Activated CD4-positive, alpha-beta T cell treated with anti-CD3 and anti-CD28 coated beads, Interleukin-2, amount 50 U/mL, for 4 hours (primary cell): ENCODE measurements around the gene ARSA.
"Not testable (repeated sequence)": the region's sequence is repeated elsewhere in the genome, so short reads cannot be mapped to it uniquely, and the experiment has no call there.

ENCODE experiments used
- DNase-seq, 2 experiments: peaks; one replicate each; pipeline ENCODE4 v3.0.0-alpha.2; 2020

The ARSA gene

GRCh38 chr22:50653256-50653655, 25.3 kb upstream of the ARSA start:
- DNase-seq = no peak

- DNase-seq = not testable (repeated sequence)
These were observed 15.8 kb upstream of the ARSA start for GRCh38 chr22:50643821-50644101.

DNA sequence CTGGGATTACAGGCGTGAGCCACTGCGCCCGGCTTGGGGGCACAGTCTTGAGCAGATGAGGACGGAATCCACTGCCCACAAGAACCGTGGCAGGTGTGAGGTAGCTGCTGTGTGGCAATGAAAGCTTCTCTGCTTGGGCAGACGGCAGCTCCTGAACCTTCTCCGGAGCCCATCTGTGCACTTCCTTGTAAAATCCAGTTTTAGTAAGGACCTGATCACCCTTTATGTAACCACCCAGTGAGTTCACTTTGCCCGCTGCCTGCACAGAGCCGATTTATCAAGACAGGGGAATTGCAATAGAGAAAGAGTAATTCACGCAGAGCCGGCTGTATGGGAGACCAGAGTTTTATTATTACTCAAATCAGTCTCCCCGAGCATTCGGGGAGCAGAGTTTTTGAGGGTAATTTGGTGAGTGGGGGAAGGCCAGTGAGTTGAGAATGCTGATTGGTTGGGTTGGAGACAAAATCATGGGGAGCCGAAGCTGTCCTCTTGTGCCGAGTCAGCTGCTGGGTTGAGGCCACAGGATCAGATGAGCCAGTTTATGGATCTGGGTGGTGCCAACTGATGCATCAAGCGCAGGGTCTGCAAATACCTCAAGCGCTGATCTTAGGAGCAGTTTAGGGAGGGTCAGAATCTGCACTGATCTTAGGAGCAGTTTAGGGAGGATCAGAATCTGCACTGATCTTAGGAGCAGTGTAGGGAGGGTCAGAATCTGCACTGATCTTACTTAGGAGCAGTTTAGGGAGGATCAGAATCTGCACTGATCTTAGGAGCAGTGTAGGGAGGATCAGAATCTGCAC, 15.3 kb upstream of the ARSA start:
- DNase-seq = not testable (repeated sequence)

- DNase-seq = no peak
These were observed 14.0 kb upstream of the ARSA start for GRCh38 chr22:50641696-50642607.

GRCh38 chr22:50640857-50641647, 13.1 kb upstream of the ARSA start:
- DNase-seq = no peak

DNA sequence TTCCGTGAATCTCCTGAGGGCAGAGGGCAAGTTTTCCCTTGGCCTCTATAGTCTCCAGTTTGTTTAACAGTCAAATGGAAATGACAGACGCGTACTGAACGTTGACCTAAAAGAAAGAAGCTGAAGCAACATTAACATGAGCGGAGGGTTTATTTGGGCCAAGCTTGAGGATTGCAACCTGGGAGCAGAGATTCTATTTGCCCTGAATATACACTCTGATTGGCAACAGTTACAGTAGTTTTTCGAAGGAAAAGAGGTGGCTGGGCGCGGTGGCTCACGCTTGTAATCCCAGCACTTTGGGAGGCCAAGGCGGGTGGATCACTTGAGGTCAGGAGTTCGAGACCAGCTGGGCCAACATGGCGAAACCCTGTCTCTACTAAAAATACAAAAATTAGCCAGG, 12.3 kb upstream of the ARSA start:
- DNase-seq = not testable (repeated sequence)

DNA sequence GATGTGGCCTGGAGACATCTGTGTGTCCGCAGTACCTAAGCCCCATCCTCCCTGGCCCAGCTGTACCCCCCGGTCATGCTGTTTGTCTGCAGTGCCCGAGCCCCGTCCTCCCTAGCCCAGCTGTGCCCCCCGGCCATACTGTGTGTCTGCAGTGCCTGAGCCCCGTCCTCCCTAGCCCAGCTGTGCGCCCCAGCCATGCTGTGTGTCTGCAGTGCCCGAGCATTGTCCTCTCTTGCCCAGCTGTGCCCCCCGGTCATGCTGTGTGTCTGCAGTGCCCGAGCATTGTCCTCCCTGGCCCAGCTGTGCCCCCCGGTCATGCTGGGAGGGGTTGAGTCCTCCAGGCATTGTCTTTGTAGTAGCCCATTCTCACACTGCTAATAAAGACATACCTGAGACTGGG, 7.6 kb upstream of the ARSA start:
- DNase-seq = no peak

GRCh38 chr22:50633771-50634170, 5.8 kb upstream of the ARSA start:
- no peak for DNase-seq

- DNase-seq = no peak
These were observed 5.1 kb upstream of the ARSA start for GRCh38 chr22:50633086-50633485.

GRCh38 chr22:50630376-50630775, 2.4 kb upstream of the ARSA start:
- no peak for DNase-seq

- no peak for DNase-seq
These were observed 687 bp upstream of the ARSA start for GRCh38 chr22:50628543-50629134.

DNA sequence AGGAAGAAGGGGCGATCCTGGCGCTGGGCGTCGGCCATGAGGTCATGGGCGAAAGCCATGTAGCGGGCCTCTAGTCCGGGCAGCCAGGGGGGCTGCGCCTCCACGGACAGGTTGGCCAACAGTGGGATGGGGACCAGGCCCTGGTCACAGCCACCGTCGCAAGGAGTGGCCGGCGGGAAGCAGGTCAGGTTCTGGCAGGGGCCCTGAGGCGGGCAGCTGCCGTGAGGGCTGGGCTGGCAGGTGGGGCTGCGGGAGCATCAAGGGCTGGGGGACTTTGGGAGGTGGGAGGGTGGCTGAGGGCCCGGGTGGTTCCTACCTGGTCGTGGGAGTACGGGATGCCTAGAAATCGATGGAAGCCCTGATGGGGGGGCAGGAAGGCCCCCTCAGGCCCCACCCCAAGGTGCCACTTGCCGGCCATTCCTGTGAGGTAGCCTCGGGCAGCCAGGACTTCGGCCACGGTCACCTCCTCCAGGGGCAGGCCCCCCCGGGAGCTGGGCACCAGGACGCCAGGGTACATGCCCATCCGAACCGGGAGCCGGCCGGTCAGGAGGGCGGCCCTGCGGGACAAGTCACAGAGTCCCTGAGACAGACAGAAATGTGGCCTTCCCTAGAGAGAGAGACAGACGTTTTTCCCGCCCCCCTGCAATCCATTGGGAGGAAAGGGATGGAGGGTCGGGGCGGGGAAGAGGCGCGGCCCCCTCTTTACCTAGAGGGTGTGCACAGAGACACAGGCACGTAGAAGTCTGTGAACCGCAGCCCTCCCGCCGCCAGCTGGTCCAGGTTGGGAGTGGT, 906 bp downstream of the ARSA start:
- no peak for DNase-seq

DNA sequence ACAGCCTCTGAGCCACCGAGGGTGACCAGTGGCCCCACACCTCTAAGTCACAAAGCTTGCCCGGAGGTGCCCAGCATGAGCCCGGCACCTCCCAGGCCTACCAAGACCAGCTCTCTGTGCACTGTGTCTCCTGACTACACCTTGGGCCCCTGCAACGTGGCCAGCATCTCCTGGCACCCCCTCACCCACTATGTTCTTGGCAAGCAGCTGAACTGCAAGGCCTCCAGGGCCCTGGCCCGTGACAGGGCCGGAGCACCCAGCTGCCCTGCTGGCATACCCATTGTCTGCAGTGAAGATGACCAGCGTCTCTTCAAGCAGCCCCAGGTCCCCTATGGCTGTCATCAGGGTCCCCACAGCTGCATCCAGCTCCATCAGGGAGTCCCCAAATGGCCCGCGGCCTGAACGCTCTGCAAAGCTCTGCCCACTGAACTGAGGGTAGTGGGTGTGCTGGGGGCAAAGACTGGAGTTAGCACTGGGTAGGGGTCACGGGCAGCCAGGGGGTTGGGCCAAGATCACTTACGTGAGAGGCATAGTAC, 1.6 kb downstream of the ARSA start:
- no peak for DNase-seq

- no peak for DNase-seq
These were observed 2.2 kb downstream of the ARSA start for GRCh38 chr22:50625568-50626313.

- no peak for DNase-seq
These were observed 2.8 kb downstream of the ARSA start for GRCh38 chr22:50625131-50625567.

- DNase-seq = no peak
These were observed 3.4 kb downstream of the ARSA start for GRCh38 chr22:50624347-50625130.

DNA sequence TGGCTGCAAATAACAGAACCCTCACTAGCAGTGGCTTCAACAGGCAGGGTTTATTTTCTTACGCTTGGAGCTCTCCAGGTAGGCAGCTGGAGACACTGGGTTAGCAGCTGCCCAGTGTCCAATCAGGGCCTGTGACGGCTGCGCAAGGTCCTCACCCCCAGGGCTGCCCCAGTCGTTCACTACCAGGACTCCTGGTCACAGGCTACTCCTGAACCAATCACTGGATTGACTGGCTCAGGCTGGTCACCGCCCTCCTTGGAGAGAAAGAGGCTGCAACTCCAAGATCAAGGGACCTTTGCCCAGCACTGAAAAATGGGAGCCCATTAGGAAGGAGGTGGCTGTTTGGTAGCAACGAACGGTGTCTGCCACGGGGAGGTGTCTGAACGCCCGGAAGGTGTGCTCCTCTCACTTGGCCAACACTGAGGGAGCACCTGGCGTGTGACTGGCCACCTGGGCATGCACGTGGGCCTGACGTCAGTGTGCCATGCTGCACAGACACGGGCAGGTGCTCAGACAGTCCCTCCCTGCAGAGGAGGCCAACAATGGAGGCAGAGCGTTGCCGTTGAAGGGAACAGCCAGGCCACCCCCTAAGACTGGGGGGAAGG, 5.1 kb downstream of the ARSA start:
- no peak for DNase-seq

DNA sequence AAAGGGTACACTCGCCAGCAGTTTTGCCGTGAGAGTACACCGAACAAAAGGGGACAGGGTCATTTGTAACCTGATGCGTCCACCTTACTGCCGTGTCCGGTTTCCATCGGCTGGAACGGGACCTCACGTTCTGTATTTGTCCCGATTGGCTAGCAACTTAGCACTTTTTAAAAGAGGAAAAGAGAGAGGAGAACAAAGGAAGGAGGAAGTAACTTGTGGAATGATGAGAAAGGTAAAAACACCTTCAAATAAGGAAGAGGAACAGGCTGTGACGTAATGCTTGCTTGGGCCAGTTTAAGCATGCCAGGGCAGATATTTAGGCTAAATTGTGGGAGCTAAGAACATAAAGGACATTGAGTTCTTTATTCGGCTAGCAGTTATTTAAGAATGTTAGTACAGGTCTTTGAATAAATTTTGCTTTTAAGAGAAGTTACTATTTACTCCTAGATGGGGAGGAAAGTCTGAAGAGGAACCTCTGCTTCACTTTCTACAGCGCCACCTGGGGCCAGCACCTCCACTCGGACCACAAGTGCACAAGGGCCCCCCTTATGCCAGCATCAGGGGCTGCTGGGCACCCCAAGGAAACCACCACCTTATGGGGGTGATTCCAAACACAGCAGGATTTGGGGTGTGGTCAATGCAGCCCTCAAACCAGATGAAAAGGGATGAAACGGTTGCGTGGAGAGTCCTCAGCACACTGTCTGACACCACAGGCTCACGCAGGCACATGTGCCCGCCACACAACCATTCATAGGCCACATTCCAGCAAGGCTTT, 5.8 kb downstream of the ARSA start:
- no peak for DNase-seq

GRCh38 chr22:50621356-50621880, 6.5 kb downstream of the ARSA start:
- no peak for DNase-seq
